ENCODE data around the gene APBB2. TPM values are rescaled to one million over a fixed set of nuclear protein-coding genes. Genes with fewer than 3 reads are reported as not detected.

Gene APBB2
- total and polyA plus RNA-seq, 4 donors = 4.8 to 31.5 (median 11.2) TPM

DNA sequence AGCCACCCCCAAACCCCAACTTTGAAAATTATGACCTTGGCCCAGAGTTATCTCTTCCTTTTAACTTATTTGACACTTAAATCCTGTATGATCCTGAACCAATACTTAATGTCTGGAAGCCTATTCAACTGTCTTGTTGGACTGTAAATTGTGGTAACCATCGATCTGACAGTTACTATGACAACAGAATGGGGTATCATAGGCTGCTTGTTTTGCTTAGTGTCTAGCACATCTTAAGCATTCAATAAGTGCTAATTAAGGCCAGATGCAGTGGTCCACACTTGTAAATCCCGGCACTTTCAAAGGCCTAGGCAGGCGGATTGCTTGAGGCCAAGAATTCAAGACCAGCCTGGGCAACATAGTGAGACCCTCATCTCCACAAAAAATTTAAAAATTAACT, 175.0 kb downstream of the APBB2 start:
- H3K36me3 ChIP-seq (ENCODE audit: control insufficient read depth in 4 of 4, insufficient read depth in 3 of 4, low read depth in 1 of 4, low read length in 3 of 4) = no peaks in the 10 kb centered on the region
- TF ChIP-seq JUND (IDR thresholded peaks at IDR 0.05) (no peak), EGR1 (IDR thresholded peaks at IDR 0.05; ENCODE audit: low read depth in 2 of 2) (no peak), RXRA (IDR thresholded peaks at IDR 0.05) (no peak), FOXA1 (IDR thresholded peaks at IDR 0.05) (no peak), YY1 (IDR thresholded peaks at IDR 0.05) (no peak), HNF4G (IDR thresholded peaks at IDR 0.05) (no peak), GABPA (IDR thresholded peaks at IDR 0.05 in 1 of 2, conservative IDR thresholded peaks at IDR 0.05 in 1 of 2) (no peak), TAF1 (conservative IDR thresholded peaks at IDR 0.05) (no peak)
- TF ChIP-seq, protein P1, sequence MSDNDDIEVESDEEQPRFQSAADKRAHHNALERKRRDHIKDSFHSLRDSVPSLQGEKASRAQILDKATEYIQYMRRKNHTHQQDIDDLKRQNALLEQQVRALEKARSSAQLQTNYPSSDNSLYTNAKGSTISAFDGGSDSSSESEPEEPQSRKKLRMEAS (IDR thresholded peaks at IDR 0.05) = no peak
- TF ChIP-seq, protein P2, sequence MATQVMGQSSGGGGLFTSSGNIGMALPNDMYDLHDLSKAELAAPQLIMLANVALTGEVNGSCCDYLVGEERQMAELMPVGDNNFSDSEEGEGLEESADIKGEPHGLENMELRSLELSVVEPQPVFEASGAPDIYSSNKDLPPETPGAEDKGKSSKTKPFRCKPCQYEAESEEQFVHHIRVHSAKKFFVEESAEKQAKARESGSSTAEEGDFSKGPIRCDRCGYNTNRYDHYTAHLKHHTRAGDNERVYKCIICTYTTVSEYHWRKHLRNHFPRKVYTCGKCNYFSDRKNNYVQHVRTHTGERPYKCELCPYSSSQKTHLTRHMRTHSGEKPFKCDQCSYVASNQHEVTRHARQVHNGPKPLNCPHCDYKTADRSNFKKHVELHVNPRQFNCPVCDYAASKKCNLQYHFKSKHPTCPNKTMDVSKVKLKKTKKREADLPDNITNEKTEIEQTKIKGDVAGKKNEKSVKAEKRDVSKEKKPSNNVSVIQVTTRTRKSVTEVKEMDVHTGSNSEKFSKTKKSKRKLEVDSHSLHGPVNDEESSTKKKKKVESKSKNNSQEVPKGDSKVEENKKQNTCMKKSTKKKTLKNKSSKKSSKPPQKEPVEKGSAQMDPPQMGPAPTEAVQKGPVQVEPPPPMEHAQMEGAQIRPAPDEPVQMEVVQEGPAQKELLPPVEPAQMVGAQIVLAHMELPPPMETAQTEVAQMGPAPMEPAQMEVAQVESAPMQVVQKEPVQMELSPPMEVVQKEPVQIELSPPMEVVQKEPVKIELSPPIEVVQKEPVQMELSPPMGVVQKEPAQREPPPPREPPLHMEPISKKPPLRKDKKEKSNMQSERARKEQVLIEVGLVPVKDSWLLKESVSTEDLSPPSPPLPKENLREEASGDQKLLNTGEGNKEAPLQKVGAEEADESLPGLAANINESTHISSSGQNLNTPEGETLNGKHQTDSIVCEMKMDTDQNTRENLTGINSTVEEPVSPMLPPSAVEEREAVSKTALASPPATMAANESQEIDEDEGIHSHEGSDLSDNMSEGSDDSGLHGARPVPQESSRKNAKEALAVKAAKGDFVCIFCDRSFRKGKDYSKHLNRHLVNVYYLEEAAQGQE (IDR thresholded peaks at IDR 0.05) = no peak
- TF ChIP-seq, protein P3, sequence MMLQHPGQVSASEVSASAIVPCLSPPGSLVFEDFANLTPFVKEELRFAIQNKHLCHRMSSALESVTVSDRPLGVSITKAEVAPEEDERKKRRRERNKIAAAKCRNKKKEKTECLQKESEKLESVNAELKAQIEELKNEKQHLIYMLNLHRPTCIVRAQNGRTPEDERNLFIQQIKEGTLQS (IDR thresholded peaks at IDR 0.05) = no peak
- TF ChIP-seq, protein P4, sequence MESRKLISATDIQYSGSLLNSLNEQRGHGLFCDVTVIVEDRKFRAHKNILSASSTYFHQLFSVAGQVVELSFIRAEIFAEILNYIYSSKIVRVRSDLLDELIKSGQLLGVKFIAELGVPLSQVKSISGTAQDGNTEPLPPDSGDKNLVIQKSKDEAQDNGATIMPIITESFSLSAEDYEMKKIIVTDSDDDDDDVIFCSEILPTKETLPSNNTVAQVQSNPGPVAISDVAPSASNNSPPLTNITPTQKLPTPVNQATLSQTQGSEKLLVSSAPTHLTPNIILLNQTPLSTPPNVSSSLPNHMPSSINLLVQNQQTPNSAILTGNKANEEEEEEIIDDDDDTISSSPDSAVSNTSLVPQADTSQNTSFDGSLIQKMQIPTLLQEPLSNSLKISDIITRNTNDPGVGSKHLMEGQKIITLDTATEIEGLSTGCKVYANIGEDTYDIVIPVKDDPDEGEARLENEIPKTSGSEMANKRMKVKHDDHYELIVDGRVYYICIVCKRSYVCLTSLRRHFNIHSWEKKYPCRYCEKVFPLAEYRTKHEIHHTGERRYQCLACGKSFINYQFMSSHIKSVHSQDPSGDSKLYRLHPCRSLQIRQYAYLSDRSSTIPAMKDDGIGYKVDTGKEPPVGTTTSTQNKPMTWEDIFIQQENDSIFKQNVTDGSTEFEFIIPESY (IDR thresholded peaks at IDR 0.05) = no peak
- TF ChIP-seq, protein P5, sequence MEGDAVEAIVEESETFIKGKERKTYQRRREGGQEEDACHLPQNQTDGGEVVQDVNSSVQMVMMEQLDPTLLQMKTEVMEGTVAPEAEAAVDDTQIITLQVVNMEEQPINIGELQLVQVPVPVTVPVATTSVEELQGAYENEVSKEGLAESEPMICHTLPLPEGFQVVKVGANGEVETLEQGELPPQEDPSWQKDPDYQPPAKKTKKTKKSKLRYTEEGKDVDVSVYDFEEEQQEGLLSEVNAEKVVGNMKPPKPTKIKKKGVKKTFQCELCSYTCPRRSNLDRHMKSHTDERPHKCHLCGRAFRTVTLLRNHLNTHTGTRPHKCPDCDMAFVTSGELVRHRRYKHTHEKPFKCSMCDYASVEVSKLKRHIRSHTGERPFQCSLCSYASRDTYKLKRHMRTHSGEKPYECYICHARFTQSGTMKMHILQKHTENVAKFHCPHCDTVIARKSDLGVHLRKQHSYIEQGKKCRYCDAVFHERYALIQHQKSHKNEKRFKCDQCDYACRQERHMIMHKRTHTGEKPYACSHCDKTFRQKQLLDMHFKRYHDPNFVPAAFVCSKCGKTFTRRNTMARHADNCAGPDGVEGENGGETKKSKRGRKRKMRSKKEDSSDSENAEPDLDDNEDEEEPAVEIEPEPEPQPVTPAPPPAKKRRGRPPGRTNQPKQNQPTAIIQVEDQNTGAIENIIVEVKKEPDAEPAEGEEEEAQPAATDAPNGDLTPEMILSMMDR (IDR thresholded peaks at IDR 0.05; ENCODE audit: low read depth, low read length, missing input control) = no peak
- no peaks in the 10 kb centered on the region for H3K27me3 ChIP-seq (ENCODE audit: control insufficient read depth in 4 of 4, insufficient read depth in 4 of 4, low read length in 3 of 4)
- no peaks in the 10 kb centered on the region for H3K4me1 ChIP-seq (ENCODE audit: control insufficient read depth in 4 of 4, insufficient read depth in 4 of 4, low read length in 3 of 4)
- H3K9me3 ChIP-seq (ENCODE audit: control insufficient read depth in 4 of 4, low read length in 3 of 4) = no peaks in the 10 kb centered on the region
- H3K27ac ChIP-seq (ENCODE audit: low read depth in 1 of 2, low read length in 2 of 2) = no peak overlapping the region
- no peak overlapping the region for H3K9ac ChIP-seq (ENCODE audit: low read depth in 1 of 2, low read length in 2 of 2)
- no peak overlapping the region for H3K4me3 ChIP-seq (ENCODE audit: low read depth in 1 of 3, low read length in 3 of 3)
- 94% methylated on average over 3 of the region's 3 CpGs for WGBS
- no peak for DNase-seq (ENCODE audit: low spot score)

DNA sequence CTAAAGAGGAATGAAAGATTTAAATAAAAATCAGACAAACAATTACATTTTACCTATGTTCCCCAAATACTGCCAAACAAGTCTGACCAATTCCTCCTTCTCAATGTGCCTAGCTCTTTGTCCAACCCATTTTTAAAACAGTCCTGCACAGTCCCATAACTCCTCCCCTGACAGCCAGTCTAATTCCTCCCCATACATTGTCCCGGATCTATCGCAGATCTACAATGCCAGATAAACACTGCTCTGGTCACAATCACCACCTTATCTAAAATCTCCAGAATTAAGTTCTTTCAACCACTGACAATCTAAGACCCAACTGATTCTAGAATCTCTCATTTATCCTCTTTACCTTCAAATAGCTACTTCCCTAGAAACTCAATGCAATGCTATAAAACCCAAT, 176.0 kb downstream of the APBB2 start:
- H3K36me3 ChIP-seq (ENCODE audit: control insufficient read depth in 4 of 4, insufficient read depth in 3 of 4, low read depth in 1 of 4, low read length in 3 of 4) = no peaks in the 10 kb centered on the region
- H3K27ac ChIP-seq (ENCODE audit: low read depth in 1 of 2, low read length in 2 of 2) = no peak overlapping the region
- no peaks in the 10 kb centered on the region for H3K9me3 ChIP-seq (ENCODE audit: control insufficient read depth in 4 of 4, low read length in 3 of 4)
- TF ChIP-seq, protein P5 (IDR thresholded peaks at IDR 0.05; ENCODE audit: low read depth, low read length, missing input control) = no peak
- whole genome bisulfite sequencing = 96% methylated on average over 2 of the region's 2 CpGs
- H3K4me3 ChIP-seq (ENCODE audit: low read depth in 1 of 3, low read length in 3 of 3) = no peak overlapping the region
- no peaks in the 10 kb centered on the region for H3K4me1 ChIP-seq (ENCODE audit: control insufficient read depth in 4 of 4, insufficient read depth in 4 of 4, low read length in 3 of 4)
- no peak overlapping the region for H3K9ac ChIP-seq (ENCODE audit: low read depth in 1 of 2, low read length in 2 of 2)
- no peak for DNase-seq (ENCODE audit: low spot score)
- H3K27me3 ChIP-seq (ENCODE audit: control insufficient read depth in 4 of 4, insufficient read depth in 4 of 4, low read length in 3 of 4) = no peaks in the 10 kb centered on the region

Measured in liver (tissue), 9 donors.